LNCAP (cell line): Measurements from ENCODE around the gene PROCA1.

Experiments used
- TF ChIP-seq, protein P1 (sequence below): fragments of 450-650 bp; IDR thresholded peaks from 2 replicates; pipeline ENCODE4 v1.5.1; 2017; ENCODE audit warnings: mild to moderate bottlenecking

Gene PROCA1

DNA sequence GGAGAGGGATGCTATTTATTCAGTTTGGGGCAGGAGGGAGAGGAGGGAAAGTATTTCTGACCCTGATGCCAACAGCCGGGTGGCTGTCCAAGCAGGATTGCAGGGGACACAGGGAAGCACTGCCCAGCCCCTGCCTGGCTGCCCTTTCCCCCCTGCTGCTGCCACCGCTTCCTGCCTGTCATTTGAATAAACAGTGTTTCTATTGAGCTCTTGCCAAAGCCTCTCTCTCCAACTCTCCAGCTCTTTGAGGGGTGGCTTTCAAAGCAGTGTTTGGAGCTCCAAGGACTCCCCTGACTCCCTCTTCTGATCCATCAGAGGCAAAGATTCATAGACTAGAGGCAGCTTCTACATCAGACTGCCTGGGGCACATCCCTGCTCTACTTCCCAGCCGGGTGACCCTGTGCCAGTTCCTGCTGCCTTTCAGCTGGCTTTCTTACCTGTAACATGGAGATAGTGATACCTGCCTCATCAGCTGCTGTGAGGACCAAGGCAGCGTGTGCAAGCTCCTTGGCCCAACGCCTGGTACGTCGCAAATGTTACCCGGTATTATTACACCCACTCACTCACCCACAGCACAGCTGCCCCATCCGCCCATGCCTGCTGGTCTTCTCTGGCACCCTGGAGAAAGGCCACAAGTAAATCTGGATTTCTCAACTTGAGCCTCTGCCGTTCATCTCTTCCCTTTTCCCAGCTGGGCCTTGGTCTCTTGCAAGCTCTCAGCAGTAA lies 9.5 kb downstream of the PROCA1 start:
- TF ChIP-seq, protein P1, sequence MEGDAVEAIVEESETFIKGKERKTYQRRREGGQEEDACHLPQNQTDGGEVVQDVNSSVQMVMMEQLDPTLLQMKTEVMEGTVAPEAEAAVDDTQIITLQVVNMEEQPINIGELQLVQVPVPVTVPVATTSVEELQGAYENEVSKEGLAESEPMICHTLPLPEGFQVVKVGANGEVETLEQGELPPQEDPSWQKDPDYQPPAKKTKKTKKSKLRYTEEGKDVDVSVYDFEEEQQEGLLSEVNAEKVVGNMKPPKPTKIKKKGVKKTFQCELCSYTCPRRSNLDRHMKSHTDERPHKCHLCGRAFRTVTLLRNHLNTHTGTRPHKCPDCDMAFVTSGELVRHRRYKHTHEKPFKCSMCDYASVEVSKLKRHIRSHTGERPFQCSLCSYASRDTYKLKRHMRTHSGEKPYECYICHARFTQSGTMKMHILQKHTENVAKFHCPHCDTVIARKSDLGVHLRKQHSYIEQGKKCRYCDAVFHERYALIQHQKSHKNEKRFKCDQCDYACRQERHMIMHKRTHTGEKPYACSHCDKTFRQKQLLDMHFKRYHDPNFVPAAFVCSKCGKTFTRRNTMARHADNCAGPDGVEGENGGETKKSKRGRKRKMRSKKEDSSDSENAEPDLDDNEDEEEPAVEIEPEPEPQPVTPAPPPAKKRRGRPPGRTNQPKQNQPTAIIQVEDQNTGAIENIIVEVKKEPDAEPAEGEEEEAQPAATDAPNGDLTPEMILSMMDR = no peak

DNA sequence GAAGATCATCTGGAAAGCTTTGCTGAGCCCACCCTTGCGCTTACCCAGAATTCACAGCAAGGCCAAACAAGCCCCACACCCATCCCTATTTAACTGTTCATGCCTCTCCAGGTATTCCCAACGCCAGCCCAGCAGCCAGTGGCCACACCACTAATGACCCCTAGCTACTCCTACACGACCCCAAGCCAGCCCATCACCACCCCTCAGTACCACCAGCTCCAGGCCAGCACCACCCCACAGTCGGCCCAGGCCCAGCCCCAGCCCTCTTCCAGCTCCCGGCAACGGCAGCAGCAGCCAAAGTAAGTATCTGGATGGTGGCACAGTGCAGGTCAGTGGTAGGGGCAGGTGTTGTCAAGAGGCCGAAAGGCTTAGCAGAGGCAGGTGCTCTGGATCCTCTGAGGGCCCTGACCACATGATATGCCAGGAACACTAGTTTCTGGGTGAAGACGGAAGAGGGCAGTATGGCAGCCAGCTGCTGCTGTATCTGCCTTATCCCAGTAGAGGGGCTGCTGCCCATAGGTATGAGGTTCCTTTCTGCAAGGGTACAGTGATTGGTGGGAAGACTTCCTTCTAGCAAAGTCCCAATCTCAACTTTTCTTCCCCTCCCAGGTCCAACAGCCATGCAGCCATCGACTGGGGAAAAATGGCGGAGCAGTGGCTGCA lies 10.7 kb downstream of the PROCA1 start:
- TF ChIP-seq, protein P1 = no peak

DNA sequence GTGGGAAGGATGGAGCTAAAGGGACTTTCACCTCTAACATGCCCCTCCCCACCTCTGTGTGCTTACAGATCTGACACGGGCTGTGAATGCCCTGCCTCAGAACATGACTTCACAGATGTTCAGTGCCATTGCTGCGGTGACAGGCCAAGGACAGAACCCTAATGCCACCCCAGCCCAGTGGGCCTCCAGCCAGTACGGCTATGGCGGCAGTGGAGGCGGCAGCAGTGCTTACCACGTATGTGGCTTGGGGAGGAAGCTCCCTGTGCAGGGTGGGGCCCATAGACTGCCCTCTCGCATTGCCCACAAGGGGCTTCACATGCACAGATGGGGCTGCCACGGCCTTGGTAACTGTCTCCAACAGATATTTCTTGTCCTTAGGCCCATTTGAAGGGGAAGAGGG lies 11.4 kb downstream of the PROCA1 start:
- TF ChIP-seq, protein P1 = no peak

DNA sequence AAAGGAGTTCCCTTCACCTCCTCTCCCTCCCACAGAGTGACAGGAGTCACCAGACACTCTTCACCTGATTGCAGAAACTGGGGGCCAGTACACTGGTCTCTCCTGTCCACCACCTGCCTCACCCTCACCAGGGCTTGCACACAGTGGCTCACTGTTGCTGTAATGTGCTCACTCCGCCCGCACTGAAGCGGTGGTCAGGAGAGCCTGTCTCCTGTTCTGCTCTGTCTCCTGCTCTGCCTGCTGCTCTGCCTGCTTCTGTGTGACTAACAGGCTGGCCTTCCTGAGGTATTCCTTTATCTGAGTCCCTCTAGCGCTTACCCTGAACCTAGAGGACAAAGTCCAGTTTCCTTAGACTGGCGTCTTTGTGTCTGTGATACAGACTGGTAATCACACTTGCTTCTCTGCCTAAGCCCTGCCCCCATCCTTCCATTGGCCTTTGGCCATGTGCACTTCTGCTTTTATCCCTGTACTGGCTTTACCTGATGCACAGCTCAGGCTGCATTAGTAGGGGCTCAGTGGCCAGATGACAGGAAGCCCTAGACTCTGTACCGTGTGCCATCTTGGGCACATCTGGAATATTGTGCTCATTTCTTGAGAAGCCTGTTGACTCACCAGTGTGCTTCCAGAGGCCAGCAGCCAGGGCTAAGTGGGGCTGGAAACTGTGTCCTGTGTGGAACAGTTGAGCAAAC lies 13.3 kb downstream of the PROCA1 start:
- TF ChIP-seq, protein P1 = no peak

DNA sequence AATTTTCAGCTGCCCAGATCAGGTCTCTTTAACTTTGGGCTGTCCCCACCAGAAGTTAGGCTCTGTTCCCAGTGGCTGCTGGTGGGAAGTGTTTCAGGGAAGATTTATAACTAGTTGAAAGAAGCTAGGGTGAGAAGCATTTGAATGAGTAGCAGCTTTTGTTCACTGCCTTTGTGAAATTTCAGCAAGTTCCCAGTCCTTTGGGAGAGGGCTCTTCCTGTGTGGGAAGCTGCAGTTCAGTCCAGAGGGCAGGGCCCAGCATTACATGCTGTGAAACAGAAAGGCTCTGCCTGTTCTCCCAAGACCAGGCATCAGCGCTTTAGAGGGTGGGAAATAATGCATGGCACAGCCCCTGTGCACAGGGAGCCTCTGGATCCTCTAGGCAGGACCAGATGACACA lies 17.8 kb downstream of the PROCA1 start:
- TF ChIP-seq, protein P1 = no peak

DNA sequence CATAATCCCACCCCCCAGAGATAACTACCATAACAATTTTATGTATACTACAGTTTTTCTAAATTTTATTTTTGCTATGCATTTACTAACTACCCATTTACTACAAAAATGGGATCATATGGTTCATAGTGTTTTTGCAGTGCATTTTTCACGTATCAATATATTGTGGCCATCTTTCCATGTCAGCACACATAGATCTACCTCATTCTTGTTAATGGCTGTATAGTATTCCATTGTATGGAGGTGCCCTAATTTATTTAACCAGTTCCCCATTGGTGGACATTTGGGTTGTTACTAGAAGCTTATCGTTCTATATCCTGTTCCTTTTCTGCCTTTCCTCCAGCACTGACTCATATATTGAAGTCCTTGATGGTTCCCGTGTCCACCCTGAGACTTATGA lies 22.7 kb downstream of the PROCA1 start:
- TF ChIP-seq, protein P1 = no peak

DNA sequence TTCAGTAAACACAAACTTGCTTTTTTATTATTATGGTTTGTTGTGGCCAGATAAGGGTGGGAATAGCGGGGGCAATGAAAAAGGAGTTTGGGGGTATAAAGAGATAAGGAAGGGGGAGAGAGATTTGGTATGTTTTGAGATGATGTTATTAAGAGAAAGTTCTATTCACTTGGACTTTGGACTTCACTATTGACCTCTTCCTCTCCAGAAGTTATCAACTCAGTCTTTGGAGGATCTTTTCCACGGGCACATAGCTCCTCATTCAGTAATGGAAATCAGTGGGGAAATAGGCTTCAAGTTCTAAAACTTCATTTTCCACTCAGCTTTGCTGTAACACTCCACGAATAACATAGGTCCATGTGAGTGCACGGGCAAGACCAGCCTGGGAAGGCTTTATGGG lies 23.2 kb downstream of the PROCA1 start:
- TF ChIP-seq, protein P1 = no peak
